Colonic mucosa (tissue), 4 donors: ENCODE measurements around the gene FMOD. TPM values are rescaled to one million over a fixed set of nuclear protein-coding genes. Genes with fewer than 3 reads are reported as not detected.
A peak's percentile ranks its signal among the peaks of the same experiment; 100 is the strongest.

Source experiments
- DNase-seq: peaks from one replicate; pipeline ENCODE4 v3.0.0-alpha.2; 2020
- H3K27ac ChIP-seq: fragments of 200-600 bp; one replicate; pipeline ENCODE4 v1.8.0; 2021
- H3K27me3 ChIP-seq: fragments of 200-600 bp; one replicate; pipeline ENCODE4 v1.8.0; 2021
- H3K36me3 ChIP-seq: fragments of 200-600 bp; one replicate; pipeline ENCODE4 v1.8.0; 2021
- H3K4me1 ChIP-seq: fragments of 200-600 bp; one replicate; pipeline ENCODE4 v1.8.0; 2021; ENCODE audit warnings: mild to moderate bottlenecking
- H3K4me3 ChIP-seq: fragments of 200-600 bp; one replicate; pipeline ENCODE4 v1.8.0; 2021
- H3K9ac ChIP-seq, 2 donors: one replicate each; pipeline ENCODE4 v1.7.0; 2013; ENCODE audit warnings: control low read depth in 2 of 2, low read depth in 2 of 2, low read length in 2 of 2
- H3K9me3 ChIP-seq: fragments of 200-600 bp; one replicate; pipeline ENCODE4 v1.8.0; 2021
- CTCF ChIP-seq: fragments of 200-600 bp; IDR thresholded peaks from one replicate; pipeline ENCODE4 v1.8.0; 2022; ENCODE audit warnings: antibody characterized with exemption, mild to moderate bottlenecking
- intact Hi-C: fragments of 100-400 bp; cut with DNase I; formaldehyde crosslinking; loops from one replicate; pipeline ENCODE4 v1.14.1; 2022
- total RNA-seq, 2 donors: library from RNA; stranded (reverse); fragmentation: NEBNext Ultra II Directional in 1 of 2; extraction: Animal tissue kit (Norgen Biotek cat#: 25700) in 1 of 2; gene quantifications; one replicate each; pipeline ENCODE4 v1.2.1, GENCODE V29; 2021
- donor health status: healthy.
- donor health status: DM: no; HTN: no; CAD: no.
- donor health status: DM: no; HTN: no; CAD: no.

Gene FMOD
- total RNA-seq, 2 donors from 2014 or later, result 38.6 to 49.3 TPM

- Histone ChIP-seq H3K27me3 (no peaks in the 10 kb centered on the region), H3K27ac (no peak overlapping the region), H3K4me1 (peaks cover 4% of the 10 kb centered on the region), H3K4me3 (no peak overlapping the region), H3K9me3 (no peaks in the 10 kb centered on the region), H3K9ac (no peak overlapping the region), H3K36me3 (no peaks in the 10 kb centered on the region)
- intact Hi-C loops, result no loop called here
- no peak for DNase-seq
- no peak for TF ChIP-seq CTCF
These were observed 11.2 kb upstream of the FMOD start for GRCh38 chr1:203361945-203362719.

- no peak overlapping the region for H3K9ac ChIP-seq
- intact Hi-C loops, result no loop called here
- no peak for DNase-seq
- H3K4me3 ChIP-seq, result no peak overlapping the region
- peaks cover 4% of the 10 kb centered on the region for H3K4me1 ChIP-seq
- TF ChIP-seq CTCF, result no peak
- H3K27me3 ChIP-seq, result no peaks in the 10 kb centered on the region
- no peaks in the 10 kb centered on the region for H3K9me3 ChIP-seq
- H3K36me3 ChIP-seq, result no peaks in the 10 kb centered on the region
- H3K27ac ChIP-seq, result no peak overlapping the region
These were observed 9.7 kb upstream of the FMOD start for GRCh38 chr1:203360547-203361185.

DNA sequence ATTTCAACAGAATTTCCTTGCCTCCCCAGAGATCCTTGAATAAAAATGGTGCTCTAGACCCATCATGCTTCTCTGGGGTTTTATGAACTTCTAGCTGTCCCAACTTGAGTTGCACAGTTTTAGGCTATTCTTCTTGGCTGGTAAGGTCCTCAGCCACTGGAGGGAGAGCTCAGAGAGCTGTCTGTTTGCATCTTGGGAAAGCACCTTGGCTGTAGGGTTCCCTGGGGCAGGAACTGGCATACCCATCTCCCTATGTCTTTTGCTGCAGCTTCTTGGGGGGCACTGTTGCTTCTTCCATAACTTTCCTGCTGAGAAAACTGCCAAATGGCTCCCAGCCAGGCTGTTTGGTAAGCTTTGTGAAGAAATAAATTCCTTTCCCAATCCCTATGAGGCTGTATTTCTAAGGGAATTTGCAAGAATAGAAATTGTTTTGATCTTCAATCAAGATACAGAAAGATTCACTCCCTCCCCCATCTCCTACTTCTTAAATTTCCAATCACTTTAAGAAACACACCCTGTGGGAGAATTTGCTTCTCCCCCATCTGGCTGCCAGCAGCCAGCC lies 8.2 kb upstream of the FMOD start:
- H3K4me3 ChIP-seq, result no peak overlapping the region
- no peaks in the 10 kb centered on the region for H3K9me3 ChIP-seq
- H3K36me3 ChIP-seq, result no peaks in the 10 kb centered on the region
- H3K27ac ChIP-seq, result no peak overlapping the region
- H3K27me3 ChIP-seq, result no peaks in the 10 kb centered on the region
- no peak for DNase-seq
- TF ChIP-seq CTCF, result no peak
- intact Hi-C loops, result loop anchor here (10.0 kb wide), 1 partner anchor 346 kb away; no protein-coding TSS in a partner anchor
- no peak overlapping the region for H3K9ac ChIP-seq
- no peaks in the 10 kb centered on the region for H3K4me1 ChIP-seq

DNA sequence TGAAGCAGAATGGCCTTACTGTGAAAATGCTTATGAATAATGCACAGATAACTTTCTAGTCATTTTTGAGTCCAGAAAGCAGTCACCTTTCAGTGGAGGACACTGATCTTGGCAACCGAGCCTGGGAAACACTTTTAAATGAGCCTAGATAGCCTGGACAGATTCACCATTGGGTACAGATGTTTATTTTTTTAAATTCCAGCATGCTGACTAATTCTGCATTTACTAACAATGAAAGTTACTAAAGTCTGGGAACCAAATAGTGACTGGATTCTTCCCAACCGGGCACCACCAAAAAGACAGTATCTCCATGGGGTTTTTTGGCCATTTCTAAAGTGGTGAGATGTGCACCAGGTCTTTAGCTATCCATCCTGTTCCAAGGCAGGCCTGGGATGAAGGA lies 3.3 kb upstream of the FMOD start:
- no peak for TF ChIP-seq CTCF
- no peaks in the 10 kb centered on the region for H3K27me3 ChIP-seq
- H3K4me1 ChIP-seq, result no peaks in the 10 kb centered on the region
- intact Hi-C loops, result loop anchor here (10.0 kb wide), 1 partner anchor 351 kb away; no protein-coding TSS in a partner anchor
- H3K9me3 ChIP-seq, result no peaks in the 10 kb centered on the region
- DNase-seq, result no peak
- no peak overlapping the region for H3K9ac ChIP-seq
- H3K4me3 ChIP-seq, result no peak overlapping the region
- H3K27ac ChIP-seq, result peak overlapping the region; percentile 12
- no peaks in the 10 kb centered on the region for H3K36me3 ChIP-seq

- intact Hi-C loops, result loop anchor here (10.0 kb wide), 1 partner anchor 351 kb away; no protein-coding TSS in a partner anchor
- TF ChIP-seq CTCF, result no peak
- DNase-seq, result no peak
- H3K4me3 ChIP-seq, result no peak overlapping the region
- no peaks in the 10 kb centered on the region for H3K9me3 ChIP-seq
- H3K4me1 ChIP-seq, result no peaks in the 10 kb centered on the region
- H3K27me3 ChIP-seq, result no peaks in the 10 kb centered on the region
- no peak overlapping the region for H3K27ac ChIP-seq
- H3K9ac ChIP-seq, result no peak overlapping the region
- H3K36me3 ChIP-seq, result no peaks in the 10 kb centered on the region
These were observed 2.6 kb upstream of the FMOD start for GRCh38 chr1:203353486-203353885.
